Uterus (tissue), 4 donors: ENCODE results near the gene G6PC2. TPM values are rescaled to one million over a fixed set of nuclear protein-coding genes. Genes with fewer than 3 reads are reported as not detected.
"Not testable (repeated sequence)": the region's sequence is repeated elsewhere in the genome, so short reads cannot be mapped to it uniquely, and the experiment has no call there.

Experiments
- DNase-seq, 2 donors: peaks; one replicate each; pipeline ENCODE4 v3.0.0-alpha.2; 2019 to 2020
- H3K27ac ChIP-seq, 2 donors: fragments of 200-600 bp; sonication (generic); 1 replicate in 1 of 2; 2 replicates in 1 of 2; pipeline ENCODE4 v1.5.1; 2016 to 2018
- H3K27me3 ChIP-seq, 2 donors: fragments of 200-600 bp; sonication (generic); one replicate each; pipeline ENCODE4 v1.5.1; 2018 to 2019; ENCODE audit warnings: control low read depth in 1 of 2
- H3K36me3 ChIP-seq, 2 donors: fragments of 200-600 bp; sonication (generic); one replicate each; pipeline ENCODE4 v1.5.1; 2019; ENCODE audit warnings: control low read depth in 1 of 2
- H3K4me1 ChIP-seq, 2 donors: fragments of 200-600 bp; sonication (generic); one replicate each; pipeline ENCODE4 v1.5.1; 2018 to 2019; ENCODE audit warnings: control low read depth in 1 of 2
- H3K4me3 ChIP-seq, 2 donors: fragments of 200-600 bp; sonication (generic); 1 replicate in 1 of 2; 2 replicates in 1 of 2; pipeline ENCODE4 v1.5.1; 2018 to 2019; ENCODE audit warnings: mild to moderate bottlenecking in 1 of 2
- H3K9me3 ChIP-seq, 2 donors: fragments of 200-600 bp; sonication (generic); one replicate each; pipeline ENCODE4 v1.5.1; 2019; ENCODE audit warnings: control low read depth in 1 of 2
- POLR2A ChIP-seq, 2 donors: fragments of 450-650 bp; IDR thresholded peaks; one replicate each; pipeline ENCODE4 v1.6.1; 2016; ENCODE audit warnings: antibody characterized with exemption in 2 of 2, mild to moderate bottlenecking in 1 of 2, moderate library complexity in 1 of 2
- intact Hi-C: fragments of 100-400 bp; cut with DNase I; formaldehyde crosslinking; loops from one replicate; pipeline ENCODE4 v1.15.1; 2023; ENCODE audit warnings: low total_unique reads
- total RNA-seq, 4 donors: library from RNA; depleted of rRNA in 3 of 4; stranded (reverse); fragments of >200 nt in 3 of 4; gene quantifications; one replicate each; pipeline versions ENCODE4 v1.1.0 to v1.2.4, GENCODE V29; 2014 to 2023
- TF ChIP-seq, protein P1 (sequence below), 4 experiments: fragments of 200-600 bp in 2 of 4; fragments of 450-650 bp in 2 of 4; sonication (generic) in 2 of 4; IDR thresholded peaks; one replicate each; pipeline ENCODE4 v1.5.1; 2016 to 2019; ENCODE audit warnings: antibody characterized with exemption in 4 of 4, mild to moderate bottlenecking in 2 of 4, moderate library complexity in 1 of 4
- donor health status: DM: yes; HTN: yes; CAD: no.

G6PC2 gene
- total RNA-seq, 4 donors from 2014 or later: 0.95 TPM; not detected in 3

DNA sequence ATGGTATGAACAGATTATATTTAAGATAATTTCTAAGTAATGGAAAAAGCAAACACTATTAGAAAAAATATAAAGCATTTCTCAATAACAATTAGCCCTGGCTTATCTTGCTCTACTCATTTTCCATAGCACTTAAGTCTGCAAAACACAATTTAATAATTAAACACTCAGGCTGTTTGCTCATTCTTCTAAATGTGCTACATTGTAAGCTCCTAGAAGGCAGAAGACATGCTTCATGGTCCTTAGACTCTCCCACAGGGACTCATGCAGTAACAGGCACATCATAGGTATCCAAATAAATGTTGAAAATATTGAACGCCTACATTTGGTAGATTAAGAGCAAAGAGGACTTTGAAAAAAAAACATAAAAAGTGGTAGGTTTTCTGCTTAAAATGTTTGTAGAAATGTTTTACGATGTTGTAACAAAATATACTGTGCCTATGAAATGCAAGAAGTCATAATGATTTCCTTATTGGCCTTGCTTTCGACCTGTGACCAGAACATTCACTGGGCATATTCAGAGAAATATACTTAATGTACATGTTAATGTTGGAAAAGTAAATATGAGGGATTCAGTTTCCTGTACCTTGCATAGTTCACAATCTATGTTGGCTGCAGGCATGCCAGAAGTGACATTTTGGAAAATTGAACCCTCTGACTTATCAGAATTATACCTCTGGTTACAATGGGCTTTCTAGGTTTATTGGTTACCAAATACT is 27.2 kb downstream of the G6PC2 start:
- Histone ChIP-seq H3K4me1 (no peaks in the 10 kb centered on the region), H3K27me3 (no peaks in the 10 kb centered on the region), H3K27ac (no peak overlapping the region), H3K4me3 (no peak overlapping the region), H3K36me3 (no peaks in the 10 kb centered on the region), H3K9me3 (no peaks in the 10 kb centered on the region)
- intact Hi-C loops: no loop called here
- TF ChIP-seq, protein P1, sequence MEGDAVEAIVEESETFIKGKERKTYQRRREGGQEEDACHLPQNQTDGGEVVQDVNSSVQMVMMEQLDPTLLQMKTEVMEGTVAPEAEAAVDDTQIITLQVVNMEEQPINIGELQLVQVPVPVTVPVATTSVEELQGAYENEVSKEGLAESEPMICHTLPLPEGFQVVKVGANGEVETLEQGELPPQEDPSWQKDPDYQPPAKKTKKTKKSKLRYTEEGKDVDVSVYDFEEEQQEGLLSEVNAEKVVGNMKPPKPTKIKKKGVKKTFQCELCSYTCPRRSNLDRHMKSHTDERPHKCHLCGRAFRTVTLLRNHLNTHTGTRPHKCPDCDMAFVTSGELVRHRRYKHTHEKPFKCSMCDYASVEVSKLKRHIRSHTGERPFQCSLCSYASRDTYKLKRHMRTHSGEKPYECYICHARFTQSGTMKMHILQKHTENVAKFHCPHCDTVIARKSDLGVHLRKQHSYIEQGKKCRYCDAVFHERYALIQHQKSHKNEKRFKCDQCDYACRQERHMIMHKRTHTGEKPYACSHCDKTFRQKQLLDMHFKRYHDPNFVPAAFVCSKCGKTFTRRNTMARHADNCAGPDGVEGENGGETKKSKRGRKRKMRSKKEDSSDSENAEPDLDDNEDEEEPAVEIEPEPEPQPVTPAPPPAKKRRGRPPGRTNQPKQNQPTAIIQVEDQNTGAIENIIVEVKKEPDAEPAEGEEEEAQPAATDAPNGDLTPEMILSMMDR (IDR thresholded peaks at IDR 0.05): no peak
- no peak for TF ChIP-seq POLR2A (IDR thresholded peaks at IDR 0.05)
- no peak for DNase-seq

DNA sequence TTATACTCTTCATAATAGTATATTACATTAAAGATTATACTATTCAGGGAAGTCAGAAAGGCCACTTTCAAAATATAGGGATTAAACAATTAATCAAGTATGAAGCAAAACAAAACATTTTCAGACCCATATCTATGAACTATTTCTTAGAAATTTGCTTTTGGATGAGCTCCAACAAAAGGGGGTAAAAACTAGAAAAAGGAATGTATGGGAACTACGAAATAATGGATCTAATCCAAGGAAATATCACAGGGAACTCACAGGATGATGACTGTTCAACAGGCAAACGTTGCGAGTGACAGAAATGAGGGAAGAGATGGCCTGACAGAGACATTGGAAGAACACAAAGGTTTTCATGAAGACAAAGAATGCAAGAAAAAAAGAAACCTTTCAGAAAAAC is 27.9 kb downstream of the G6PC2 start:
- intact Hi-C loops: no loop called here
- Histone ChIP-seq H3K9me3 (no peaks in the 10 kb centered on the region), H3K27me3 (no peaks in the 10 kb centered on the region), H3K27ac (no peak overlapping the region), H3K36me3 (no peaks in the 10 kb centered on the region), H3K4me1 (no peaks in the 10 kb centered on the region), H3K4me3 (no peak overlapping the region)
- no peak for DNase-seq
- no peak for TF ChIP-seq POLR2A (IDR thresholded peaks at IDR 0.05)
- TF ChIP-seq, protein P1 (IDR thresholded peaks at IDR 0.05): no peak

DNA sequence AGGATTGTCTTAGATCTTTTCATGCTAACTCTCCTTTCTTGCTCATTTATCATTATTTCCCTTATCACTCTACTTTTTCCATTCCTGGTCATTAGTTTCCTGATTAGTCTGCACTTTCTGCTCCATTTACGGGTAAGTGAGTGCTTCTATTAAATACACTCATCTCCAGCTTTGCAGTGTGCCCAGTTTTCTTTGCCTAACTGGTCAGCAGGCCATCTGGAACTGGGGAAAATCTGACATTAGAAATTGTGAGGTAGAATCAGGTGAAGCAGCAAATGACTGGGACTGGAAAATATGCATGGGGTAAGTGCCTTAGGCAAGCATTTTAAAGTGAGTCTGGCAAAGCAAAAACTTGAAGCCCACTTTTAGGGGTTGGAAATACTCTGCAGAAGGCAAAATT is 29.2 kb downstream of the G6PC2 start:
- no peak overlapping the region for H3K27ac ChIP-seq
- no peaks in the 10 kb centered on the region for H3K36me3 ChIP-seq
- intact Hi-C loops: no loop called here
- DNase-seq: no peak
- no peaks in the 10 kb centered on the region for H3K9me3 ChIP-seq
- H3K27me3 ChIP-seq: no peaks in the 10 kb centered on the region
- TF ChIP-seq, protein P1 (IDR thresholded peaks at IDR 0.05): no peak
- no peak for TF ChIP-seq POLR2A (IDR thresholded peaks at IDR 0.05)
- H3K4me3 ChIP-seq: no peak overlapping the region
- H3K4me1 ChIP-seq: no peaks in the 10 kb centered on the region

DNA sequence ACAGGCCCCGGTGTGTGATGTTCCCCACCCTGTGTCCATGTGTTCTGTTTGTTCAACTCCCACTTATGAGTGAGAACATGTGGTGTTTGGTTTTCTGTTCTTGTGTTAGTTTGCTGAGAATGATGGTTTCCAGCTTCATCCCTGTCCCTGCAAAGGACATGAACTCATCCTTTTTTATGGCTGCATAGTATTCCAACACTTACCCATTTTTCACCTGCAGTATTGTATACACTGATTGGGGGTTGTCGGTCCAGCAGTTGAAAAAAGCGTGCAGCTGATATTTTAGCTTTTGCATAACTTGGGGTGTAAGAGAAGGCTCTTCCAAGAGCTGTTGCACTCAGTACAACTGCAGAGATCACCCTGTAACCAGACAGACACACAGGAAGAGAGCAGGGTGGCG is 31.1 kb downstream of the G6PC2 start:
- H3K27me3 ChIP-seq, H3K4me1 ChIP-seq, intact Hi-C loops, H3K36me3 ChIP-seq, H3K9me3 ChIP-seq, H3K27ac ChIP-seq, DNase-seq, H3K4me3 ChIP-seq: not testable (repeated sequence)

DNA sequence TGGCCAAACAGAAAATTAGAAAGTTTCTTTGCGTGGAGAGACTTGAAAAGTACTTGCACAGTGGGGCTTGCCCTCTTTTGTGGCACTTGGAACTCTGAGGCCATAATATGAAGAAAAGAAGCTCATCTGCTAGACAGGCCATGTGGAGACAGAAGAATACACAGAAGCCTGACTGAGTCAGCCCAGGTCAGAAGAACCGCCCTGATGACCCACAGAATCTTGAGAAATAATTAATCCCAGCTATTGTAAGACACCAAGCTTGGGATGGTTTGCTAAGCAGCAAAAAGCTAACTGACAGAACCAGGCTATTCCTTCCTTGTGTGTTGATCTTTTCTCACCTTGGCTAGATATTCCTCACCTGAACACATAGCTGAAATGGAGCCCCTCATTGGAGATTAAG is 33.7 kb downstream of the G6PC2 start:
- intact Hi-C loops: no loop called here
- Histone ChIP-seq H3K27me3 (no peaks in the 10 kb centered on the region), H3K9me3 (no peaks in the 10 kb centered on the region), H3K36me3 (no peaks in the 10 kb centered on the region), H3K4me3 (no peak overlapping the region), H3K27ac (no peak overlapping the region), H3K4me1 (no peaks in the 10 kb centered on the region)
- TF ChIP-seq, protein P1 (IDR thresholded peaks at IDR 0.05): no peak
- TF ChIP-seq POLR2A (IDR thresholded peaks at IDR 0.05): no peak
- DNase-seq: no peak
